Keratinocyte (primary cell): ENCODE results near the gene SREBF1.

Source experiments
- EZH2 ChIP-seq: IDR thresholded peaks from one replicate; pipeline ENCODE4 v1.6.1; 2012; ENCODE audit warnings: inconsistent platforms, mild to moderate bottlenecking, low read length, moderate library complexity
- TF ChIP-seq, protein P1 (sequence below), 3 experiments: IDR thresholded peaks in 1 of 3; conservative IDR thresholded peaks in 1 of 3; optimal IDR thresholded peaks in 1 of 3; 2 replicates in 2 of 3; 3 replicates in 1 of 3; pipeline versions ENCODE3 to v1.5.1; 2011; ENCODE audit warnings: low read length in 3 of 3, mild to moderate bottlenecking in 3 of 3, moderate library complexity in 2 of 3, control low read depth in 1 of 3, inconsistent platforms in 1 of 3; ENCODE audit not compliant: insufficient read depth in 2 of 3; ENCODE audit errors: extremely low read depth in 1 of 3

DNA sequence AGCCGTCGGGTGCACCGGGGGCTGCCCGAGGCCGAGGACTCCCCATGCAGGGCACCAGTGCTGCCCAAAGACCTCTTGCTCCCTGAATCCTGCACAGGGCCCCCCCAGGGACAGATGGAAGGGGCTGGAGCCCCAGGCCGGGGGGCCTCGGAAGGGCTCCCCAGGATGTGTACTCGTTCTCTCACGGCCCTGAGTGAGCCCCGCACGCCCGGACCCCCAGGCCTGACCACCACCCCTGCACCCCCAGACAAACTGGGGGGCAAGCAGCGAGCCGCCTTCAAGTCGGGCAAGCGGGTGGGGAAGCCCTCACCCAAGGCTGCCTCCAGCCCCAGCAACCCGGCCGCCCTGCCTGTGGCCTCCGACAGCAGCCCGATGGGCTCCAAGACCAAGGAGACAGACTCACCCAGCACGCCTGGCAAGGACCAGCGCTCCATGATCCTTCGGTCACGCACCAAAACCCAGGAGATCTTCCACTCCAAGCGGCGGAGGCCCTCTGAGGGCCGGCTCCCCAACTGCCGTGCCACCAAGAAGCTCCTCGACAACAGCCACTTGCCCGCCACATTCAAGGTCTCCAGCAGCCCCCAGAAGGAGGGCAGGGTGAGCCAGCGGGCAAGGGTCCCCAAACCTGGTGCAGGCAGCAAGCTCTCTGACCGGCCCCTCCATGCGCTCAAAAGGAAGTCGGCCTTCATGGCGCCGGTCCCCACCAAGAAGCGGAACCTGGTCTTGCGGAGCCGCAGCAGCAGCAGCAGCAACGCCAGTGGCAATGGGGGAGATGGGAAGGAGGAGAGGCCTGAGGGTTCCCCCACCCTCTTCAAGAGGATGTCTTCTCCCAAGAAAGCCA is 40.6 kb downstream of the SREBF1 start:
- TF ChIP-seq, protein P1, sequence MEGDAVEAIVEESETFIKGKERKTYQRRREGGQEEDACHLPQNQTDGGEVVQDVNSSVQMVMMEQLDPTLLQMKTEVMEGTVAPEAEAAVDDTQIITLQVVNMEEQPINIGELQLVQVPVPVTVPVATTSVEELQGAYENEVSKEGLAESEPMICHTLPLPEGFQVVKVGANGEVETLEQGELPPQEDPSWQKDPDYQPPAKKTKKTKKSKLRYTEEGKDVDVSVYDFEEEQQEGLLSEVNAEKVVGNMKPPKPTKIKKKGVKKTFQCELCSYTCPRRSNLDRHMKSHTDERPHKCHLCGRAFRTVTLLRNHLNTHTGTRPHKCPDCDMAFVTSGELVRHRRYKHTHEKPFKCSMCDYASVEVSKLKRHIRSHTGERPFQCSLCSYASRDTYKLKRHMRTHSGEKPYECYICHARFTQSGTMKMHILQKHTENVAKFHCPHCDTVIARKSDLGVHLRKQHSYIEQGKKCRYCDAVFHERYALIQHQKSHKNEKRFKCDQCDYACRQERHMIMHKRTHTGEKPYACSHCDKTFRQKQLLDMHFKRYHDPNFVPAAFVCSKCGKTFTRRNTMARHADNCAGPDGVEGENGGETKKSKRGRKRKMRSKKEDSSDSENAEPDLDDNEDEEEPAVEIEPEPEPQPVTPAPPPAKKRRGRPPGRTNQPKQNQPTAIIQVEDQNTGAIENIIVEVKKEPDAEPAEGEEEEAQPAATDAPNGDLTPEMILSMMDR (optimal IDR thresholded peaks at IDR 0.05 in 1 of 3, IDR thresholded peaks at IDR 0.05 in 1 of 3, conservative IDR thresholded peaks at IDR 0.05 in 1 of 3; ENCODE audit: extremely low read depth in 1 of 3, insufficient read depth in 2 of 3, low read length in 3 of 3), result no peak
- TF ChIP-seq EZH2, result no peak
